ENCODE data around the gene ITGAV.

Gene ITGAV

DNA sequence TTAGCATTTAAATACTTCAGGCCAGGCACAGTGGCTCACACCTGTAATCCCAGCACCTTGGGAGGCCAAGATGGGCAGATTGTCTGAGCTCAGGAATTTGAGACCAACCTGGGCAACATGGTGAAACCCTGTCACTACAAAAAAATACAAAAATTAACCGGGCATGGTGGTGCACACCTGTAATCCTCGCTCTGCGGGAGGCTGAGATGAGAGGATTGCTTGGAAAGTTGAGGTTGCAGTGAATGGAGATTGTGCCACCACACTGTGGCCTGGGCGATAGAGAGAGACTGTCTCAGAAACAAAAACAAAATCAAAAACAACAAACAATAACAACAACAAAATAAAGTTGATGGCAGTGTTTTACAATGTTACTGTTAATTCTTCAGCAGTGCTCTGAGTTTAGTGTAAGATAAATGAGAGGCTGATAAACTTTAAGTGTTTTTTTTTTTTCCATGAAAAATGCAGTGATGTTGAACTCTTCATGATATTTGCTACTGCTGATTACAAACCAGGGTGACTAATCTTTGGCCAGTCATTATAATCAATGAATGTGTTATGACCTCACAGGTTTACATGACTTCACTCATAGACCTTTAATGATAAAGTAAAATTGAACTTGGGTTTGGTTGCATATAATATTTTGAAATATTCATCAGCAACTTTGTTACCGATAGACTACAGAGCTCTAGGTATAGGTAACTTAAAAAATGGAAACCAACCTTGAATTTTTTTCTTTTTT is 2.5 kb downstream of the ITGAV start:
- TF ChIP-seq, protein P1, sequence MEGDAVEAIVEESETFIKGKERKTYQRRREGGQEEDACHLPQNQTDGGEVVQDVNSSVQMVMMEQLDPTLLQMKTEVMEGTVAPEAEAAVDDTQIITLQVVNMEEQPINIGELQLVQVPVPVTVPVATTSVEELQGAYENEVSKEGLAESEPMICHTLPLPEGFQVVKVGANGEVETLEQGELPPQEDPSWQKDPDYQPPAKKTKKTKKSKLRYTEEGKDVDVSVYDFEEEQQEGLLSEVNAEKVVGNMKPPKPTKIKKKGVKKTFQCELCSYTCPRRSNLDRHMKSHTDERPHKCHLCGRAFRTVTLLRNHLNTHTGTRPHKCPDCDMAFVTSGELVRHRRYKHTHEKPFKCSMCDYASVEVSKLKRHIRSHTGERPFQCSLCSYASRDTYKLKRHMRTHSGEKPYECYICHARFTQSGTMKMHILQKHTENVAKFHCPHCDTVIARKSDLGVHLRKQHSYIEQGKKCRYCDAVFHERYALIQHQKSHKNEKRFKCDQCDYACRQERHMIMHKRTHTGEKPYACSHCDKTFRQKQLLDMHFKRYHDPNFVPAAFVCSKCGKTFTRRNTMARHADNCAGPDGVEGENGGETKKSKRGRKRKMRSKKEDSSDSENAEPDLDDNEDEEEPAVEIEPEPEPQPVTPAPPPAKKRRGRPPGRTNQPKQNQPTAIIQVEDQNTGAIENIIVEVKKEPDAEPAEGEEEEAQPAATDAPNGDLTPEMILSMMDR (IDR thresholded peaks at IDR 0.05): no peak

DNA sequence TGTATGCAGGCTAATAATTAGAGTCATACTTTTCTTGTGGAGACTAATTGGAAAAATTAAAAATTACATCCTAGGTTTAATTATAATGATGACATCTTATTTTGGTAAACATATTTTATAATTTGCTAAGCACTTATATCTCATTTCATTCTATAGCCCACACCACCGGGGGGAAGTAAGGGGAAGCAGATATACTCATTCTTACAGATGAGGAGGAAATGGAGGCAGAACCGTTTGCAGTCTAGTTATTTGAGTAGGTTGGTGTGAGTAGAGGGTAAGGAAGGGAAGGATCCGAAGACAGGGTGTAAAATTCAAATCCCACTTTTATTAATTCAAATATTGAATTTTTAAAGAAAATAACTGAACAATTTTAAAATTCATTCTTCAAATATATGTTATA is 3.7 kb downstream of the ITGAV start:
- TF ChIP-seq, protein P1 (IDR thresholded peaks at IDR 0.05): no peak

DNA sequence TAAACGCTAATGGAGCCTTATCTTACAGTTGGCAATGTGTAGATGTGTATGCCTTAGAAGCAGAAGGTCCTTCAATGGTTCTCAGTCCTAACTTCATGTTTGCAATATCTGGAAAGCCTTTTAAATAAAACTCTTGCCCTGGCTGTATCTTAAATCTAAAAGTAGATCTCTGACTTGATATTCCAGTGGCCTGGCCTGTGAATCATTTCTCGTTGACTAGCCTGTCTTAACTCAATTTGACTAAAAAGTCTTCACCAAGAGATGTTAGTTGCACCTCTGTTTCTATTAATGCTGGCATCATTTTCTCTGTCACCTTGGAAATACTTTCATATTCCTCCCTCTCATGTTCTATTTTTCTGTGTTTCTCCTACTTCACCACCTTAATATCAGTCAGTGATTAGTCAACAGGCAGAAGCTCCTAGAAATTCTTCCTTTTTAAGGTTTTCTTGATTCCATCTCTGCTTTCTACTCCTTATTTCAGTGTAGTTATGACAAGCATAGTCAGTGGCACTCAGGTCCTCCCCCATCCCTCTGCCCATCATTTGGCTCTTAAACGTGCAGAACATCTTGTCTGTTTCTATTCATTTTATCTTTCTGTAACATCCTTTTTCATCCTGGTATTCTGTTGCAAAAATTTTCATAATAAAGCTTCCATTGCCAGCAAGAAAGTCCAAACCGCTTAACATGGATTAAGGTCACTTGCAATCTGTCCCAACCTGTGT is 4.3 kb downstream of the ITGAV start:
- TF ChIP-seq, protein P1 (IDR thresholded peaks at IDR 0.05): no peak

DNA sequence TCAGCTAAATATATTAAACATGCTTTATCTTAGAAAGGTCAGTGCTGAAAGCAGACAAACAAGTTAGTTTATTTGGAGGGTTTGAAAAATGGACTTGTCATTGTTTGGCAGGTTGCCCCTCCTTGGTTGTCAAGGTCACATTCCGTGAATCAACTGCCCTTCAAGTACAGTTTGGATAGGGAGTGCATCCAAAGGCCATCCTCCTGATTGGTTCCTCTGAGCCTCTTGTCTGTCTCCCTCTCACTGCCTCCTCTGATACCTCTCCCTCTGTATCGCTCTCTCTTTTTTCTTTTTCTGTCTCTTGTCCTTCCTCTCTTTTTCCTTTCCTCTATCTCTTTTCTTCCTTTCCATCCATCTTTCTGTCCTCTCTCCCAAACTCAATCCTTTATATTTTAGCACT is 5.4 kb downstream of the ITGAV start:
- TF ChIP-seq, protein P1 (IDR thresholded peaks at IDR 0.05): no peak

DNA sequence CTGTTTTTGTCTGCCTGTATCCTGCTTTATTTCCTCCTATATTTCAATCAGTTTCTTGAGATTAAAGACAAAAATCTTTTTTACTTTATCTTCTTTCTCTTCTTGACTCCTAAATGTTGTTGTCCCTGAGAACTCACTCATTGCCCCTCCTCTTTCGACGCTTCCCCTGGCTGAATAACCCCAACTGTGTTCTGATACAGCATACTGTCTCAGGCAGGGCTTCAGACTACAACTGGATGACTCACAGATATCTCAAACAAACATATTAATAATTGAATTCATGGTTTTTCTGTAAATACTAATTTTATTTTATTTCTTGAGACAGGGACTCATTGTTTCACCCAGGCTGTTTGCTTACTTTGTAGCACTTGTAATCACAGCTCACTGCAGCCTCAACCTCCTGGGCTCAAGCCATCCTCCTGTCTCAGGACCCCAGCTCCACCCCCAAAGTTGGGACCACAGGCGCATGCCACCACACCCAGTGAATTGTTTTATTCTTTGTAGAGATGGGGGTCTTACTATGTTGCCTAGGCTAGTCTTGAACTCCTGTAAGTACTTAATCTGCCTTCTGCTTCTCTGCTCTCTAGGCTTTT is 9.4 kb downstream of the ITGAV start:
- TF ChIP-seq, protein P1 (IDR thresholded peaks at IDR 0.05): no peak

DNA sequence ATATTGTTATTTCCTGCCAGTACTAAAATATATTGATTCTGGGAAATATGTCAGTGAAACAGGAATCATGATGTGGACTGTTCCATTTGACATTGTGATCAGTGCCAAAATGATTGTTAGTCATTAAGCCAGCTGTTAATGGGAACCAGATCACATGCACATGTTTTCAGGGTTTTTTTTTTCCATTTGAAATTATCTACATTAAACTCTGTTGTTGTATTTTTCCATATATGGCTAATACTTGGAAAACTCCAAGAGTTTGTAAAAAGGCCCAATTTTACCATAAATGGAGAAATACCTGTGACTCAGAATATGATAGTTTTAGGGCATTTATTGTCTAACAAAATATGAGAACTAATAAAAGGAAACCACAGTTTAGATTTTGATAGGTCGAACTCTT is 13.4 kb downstream of the ITGAV start:
- TF ChIP-seq, protein P1 (IDR thresholded peaks at IDR 0.05): no peak

DNA sequence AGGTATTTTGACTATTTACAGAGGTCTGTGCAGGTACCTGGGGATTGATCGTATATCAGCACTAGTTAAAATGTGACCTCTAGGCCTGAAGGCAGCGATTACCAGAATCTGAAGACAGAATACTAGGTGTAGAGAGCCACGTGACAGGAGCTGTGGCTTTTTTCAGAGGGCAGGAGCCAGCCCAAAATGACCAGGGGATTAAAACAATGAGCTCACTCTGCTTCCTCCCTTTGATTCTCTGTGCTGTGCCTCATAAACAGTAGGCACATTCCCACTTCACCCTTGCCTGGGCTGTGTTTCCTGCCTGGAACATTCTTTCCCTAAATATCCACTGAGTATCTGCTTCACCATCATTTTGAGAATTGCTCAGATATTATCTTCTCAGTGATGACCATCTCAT is 15.2 kb downstream of the ITGAV start:
- TF ChIP-seq, protein P1 (IDR thresholded peaks at IDR 0.05): no peak
